PC-3 (cell line): ENCODE measurements around the gene UBASH3A.

Experiments used
- EZH2 ChIP-seq: fragments of 300-600 bp; sonication (generic); IDR thresholded peaks from one replicate; pipeline ENCODE4 v1.6.1; 2017; ENCODE audit warnings: antibody characterized with exemption, mild to moderate bottlenecking, low read length; ENCODE audit not compliant: unreplicated experiment
- EZH2phosphoT487 ChIP-seq: fragments of 300-600 bp; sonication (generic); IDR thresholded peaks from 2 replicates; pipeline ENCODE4 v1.6.1; 2018; ENCODE audit warnings: mild to moderate bottlenecking, antibody characterized with exemption, low read length, borderline replicate concordance
- TF ChIP-seq, protein P1 (sequence below): fragments of 300-600 bp; sonication (generic); conservative IDR thresholded peaks from 2 replicates; pipeline ENCODE4 v1.5.1; 2017; ENCODE audit warnings: antibody characterized with exemption, low read depth, mild to moderate bottlenecking, low read length

- TF ChIP-seq, protein P1, sequence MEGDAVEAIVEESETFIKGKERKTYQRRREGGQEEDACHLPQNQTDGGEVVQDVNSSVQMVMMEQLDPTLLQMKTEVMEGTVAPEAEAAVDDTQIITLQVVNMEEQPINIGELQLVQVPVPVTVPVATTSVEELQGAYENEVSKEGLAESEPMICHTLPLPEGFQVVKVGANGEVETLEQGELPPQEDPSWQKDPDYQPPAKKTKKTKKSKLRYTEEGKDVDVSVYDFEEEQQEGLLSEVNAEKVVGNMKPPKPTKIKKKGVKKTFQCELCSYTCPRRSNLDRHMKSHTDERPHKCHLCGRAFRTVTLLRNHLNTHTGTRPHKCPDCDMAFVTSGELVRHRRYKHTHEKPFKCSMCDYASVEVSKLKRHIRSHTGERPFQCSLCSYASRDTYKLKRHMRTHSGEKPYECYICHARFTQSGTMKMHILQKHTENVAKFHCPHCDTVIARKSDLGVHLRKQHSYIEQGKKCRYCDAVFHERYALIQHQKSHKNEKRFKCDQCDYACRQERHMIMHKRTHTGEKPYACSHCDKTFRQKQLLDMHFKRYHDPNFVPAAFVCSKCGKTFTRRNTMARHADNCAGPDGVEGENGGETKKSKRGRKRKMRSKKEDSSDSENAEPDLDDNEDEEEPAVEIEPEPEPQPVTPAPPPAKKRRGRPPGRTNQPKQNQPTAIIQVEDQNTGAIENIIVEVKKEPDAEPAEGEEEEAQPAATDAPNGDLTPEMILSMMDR = no peak
- TF ChIP-seq EZH2 = no peak
- no peak for TF ChIP-seq EZH2phosphoT487
These were observed 48.2 kb downstream of the UBASH3A start for GRCh38 chr21:42451941-42452340.
